ENCODE results near the gene ZFHX3.

ZFHX3 gene

DNA sequence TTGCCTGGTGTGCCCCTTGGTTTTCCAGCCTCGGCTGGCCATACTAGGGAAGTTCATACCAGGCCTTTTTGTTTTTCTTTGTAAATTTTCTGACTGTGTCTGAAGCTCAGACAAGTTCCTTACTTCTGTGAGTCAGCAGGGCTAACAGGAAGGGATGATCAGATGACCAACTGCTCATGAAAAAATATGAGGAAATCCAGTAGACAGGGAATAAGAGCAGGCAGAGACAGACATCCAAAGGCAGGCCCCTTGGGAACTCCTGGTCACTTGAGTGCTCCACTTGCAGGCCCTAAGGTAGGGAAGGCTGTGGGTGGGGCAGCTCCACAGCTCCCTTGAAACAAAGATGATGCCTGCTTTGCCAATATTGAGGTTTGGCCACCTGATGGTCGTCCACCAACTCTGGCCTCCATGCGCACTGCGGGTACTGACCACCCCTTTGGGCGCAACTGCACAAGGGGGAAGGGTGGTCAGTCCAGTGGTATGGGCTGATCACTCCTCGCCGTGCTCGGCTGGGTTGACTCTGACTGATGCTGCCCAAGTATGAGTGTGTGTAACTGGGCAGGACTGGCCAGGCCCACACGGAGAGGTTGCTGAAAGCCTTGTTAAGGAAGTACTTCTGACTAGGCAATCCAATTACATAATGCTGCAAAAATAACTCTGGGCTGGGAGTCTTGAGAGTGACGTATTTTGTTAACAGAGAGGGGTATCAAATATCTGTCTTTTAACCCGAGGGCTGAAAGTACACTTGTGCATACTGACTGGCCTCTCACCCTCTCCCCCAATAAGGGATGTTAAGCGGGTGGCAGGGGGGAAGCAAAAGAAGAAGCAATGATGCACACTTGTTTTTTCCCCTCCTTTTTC is 20.8 kb upstream of the ZFHX3 start:
- no peak for DNase-seq

GRCh38 chr16:73067671-73068540 is 20.0 kb upstream of the ZFHX3 start:
- no peak for DNase-seq

- DNase-seq: no peak
Measured at GRCh38 chr16:73066927-73067670, 19.2 kb upstream of the ZFHX3 start.

- no peak for DNase-seq
Measured at GRCh38 chr16:73066331-73066926, 18.5 kb upstream of the ZFHX3 start.

- DNase-seq: no peak
Measured at GRCh38 chr16:73065632-73066330, 17.9 kb upstream of the ZFHX3 start.

DNA sequence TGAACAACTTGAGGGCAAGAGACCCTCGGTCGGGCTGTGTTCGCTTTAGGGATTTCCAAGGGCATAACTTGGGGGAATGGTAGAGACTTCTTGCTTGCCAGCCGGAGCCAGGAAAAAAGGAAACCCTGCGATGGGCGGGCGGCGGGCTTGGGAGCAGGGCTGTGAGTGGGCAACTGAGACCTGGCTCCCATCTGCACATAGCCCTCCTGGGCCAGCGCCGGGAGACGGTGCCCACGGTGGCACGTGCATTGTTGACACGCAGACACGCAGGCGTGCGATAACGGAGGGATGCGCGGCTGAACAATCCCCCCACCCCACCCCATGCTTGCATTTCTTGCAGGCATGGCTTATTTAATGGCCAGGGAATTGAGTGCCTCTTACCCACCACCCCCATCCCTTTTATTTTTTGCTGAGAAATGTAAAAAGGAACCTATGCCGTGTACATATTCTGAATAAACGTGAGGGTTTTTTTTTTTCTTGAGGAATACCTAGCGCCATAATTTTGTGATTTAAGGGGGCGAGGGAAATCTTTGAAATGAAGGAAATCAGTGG is 17.1 kb upstream of the ZFHX3 start:
- no peak for DNase-seq

DNA sequence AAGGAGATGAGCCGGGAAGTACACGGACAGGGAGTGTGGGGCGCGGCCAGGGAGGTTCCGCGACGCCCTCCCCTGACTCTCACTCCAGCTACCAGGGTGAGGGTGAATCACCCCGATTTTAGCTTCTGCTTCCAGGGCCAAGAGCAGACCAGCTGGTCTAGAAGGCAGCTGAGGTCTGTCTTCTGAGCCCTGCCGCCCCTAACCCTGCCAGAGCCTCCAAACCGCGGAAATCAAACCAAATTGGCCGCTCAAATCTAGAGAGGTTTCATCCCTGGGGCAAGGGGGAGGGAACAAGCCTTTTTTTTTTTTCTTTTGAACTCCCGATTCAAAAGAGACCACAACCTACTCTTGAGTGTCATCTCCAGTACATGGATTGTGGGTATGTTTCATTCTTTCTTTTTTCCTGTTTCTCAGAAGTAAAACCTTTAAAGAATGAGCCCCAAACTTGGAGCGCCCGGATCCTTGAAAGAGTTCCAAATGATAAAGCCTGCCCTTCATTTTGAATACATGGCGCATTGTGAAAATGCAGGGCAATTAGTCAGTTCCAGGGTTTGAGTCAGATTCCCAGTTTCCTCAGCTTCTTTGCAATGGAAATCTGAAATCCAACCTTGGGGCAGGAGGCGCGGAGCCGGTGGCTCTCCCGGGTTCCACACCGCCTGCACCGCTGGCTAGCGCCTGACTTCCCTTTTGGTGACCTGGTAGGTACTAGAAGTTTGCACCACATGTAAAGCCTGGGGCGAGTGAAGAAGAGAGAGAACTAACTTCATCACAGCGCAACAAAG is 16.5 kb upstream of the ZFHX3 start:
- no peak for DNase-seq

DNA sequence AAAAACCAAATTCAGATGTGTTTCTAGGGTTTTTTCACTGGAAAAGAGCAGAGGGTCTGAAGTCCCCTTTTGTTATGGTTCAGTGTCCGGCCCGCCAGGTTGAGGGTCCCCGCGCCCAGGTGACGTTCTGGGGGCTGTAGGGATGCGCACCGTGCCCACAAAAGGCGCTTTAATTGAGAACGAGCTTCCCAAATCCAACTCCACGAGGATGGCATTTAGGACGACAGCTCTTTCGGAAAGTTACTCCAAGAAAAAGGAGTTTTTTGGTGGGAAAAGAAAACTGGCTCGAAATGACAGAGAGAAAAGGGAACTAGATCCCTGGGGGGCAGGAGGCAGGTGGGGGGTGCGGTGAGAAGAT is 15.9 kb upstream of the ZFHX3 start:
- DNase-seq: no peak

DNA sequence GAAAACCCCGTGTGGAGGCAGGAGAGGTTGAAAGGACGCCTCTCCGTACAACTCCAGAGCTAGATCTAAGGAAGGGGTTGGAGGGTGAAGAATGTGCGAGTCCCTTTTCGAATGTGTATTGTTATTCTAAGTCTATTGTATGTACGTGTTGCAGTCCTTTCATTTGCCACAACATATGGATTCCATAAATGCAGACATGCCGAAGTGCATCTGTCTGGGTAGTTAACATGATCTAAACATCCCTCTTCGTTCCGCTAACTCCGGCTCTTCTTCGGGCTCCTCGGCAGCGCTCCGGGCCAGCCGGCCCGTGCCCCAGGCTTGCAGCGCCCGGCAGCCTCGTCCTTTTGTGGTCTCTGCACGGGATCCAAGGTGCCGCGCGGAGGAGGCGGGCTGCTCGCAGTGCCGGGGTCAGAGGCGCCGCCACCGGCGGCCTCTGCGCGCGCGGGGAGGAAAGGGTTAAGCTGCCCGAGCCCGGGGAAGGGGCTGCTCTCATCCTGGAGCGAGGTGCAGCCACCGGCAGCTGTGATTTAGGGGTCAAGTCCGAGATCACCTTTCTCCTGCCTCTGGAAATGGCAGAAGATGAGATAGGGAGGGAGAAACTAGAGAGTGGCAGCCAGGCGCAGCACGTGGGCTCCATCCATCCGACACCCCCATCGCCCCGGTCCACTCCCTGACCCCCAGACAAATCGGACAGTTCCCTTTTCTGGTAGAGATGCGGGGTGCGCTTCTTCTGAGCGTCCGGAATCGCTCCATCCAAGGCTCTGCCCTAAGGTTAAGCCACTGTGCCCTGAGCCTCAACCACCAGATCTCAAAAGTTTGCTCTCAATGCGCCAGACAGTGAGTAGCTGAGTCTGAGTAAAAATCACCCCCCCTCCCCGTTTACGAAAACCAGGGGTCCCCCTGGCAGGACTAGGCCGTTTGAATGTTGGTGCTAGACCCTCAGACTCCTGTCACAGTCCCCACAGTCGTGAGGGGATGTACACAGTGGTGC is 15.1 kb upstream of the ZFHX3 start:
- no peak for DNase-seq

- DNase-seq: no peak
Measured at GRCh38 chr16:73062001-73062616, 14.2 kb upstream of the ZFHX3 start.

- DNase-seq: no peak
Measured at GRCh38 chr16:73060892-73061490, 13.1 kb upstream of the ZFHX3 start.

- no peak for DNase-seq
Measured at GRCh38 chr16:73059779-73060615, 12.1 kb upstream of the ZFHX3 start.

DNA sequence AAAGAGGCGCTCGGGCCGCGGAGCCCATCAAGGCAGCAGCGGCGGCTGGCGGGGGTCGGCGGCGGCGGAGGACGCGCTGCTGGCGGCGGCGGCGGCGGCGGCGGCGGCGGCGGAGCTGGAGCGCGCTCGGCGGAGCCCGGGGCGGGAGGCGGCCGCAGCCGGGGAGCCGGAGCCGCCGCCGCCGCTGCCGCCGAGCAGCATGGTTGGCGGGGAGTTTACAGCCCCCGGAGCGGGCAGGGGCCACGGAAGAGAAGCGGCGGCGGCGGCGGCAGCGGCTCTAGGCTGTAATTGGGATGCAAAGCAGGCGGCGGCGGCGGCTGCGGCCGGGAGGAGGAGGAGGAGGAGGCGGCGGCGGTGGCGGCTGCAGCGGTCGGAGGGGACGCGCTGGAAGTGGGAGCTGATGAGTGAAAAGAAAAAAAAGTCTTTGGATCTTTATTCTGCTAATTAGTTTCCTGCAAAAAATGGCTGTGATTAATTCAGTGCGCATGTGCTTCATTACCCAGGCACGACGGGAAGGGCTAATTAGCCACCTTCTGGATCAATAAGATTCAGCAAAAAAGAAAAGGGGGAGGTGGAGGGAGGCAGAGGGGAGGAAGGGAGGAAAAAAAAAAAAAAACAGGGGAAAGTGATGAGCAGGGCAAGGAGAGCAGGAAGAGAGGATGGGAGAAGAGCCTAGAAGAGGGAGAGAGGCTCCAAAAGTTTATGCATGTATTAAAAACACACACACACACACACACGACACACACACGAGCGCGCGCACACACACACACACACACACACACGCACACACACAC is 10.9 kb upstream of the ZFHX3 start:
- DNase-seq: no peak

DNA sequence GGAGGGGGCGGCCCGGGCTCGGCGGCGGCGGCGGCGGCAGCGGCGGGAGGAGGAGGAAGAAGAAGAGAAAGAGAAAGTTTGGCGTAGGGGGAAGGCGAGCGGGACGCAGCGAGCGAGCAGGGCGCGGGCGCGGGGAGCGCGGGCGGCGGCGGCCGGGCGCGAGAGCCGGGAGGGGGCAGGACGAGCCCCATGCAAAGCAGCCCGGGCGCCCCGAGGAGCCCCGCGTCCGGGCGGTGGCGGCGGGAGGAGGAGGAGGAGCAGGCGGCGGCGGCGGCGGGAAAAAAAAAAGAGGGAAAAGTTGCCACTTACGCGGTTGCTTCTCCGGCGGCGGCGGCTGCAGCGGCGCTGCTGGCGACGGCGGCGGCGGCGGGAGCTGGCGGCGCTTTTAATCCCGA is 10.3 kb upstream of the ZFHX3 start:
- DNase-seq: no peak

DNA sequence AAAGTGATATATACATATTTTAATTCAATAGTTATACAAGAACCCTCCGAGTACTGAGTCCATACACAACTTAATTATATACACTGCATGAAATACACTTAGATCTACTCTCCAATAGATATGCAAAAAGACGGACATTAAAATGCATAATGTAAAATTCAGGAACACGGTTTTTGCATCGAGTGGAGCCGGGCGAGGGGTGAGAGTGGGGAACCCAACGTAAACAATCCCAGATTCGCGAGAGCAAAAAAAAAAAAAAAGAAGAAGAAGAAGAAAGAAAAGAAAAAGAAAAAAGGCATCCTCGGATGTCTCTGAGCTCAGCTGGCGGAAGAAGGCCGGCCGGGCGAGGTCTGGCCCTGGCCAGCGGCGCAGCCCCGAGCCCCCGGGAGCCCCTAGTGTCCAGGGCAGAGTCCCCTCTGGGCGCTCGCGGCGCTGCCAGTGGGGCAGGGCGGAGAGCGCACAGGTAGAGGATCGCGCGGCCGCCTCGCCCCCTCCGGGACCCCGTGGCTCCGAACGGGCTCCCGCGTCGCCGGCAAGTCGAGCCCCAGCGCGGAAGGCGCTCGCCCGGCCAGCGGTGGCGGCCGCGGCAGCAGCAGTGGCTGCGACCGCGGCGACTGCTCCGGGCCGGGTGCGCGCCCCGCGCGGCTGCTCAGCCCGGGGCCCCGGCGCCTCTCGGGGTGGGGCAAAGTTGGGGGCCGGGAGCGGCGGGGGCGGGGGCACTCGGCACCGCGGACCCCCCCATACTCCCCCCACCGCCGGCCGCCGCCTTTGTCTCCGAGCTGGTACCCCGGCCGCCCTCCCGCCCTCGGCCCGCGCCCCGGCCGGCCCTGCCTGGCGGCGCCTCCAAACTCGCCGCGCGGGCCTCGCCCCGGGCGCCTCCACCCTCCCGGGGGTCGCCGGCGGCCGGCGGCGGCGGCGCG is 9.6 kb upstream of the ZFHX3 start:
- DNase-seq: no peak

GRCh38 chr16:73056921-73057290 is 9.0 kb upstream of the ZFHX3 start:
- no peak for DNase-seq

Measured in NCI-H1417 treated with DMSO at 0.1 percent for 48 hours (cell line).